ENCODE data around the gene RSPH1.
"Not testable (repeated sequence)": the region's sequence is repeated elsewhere in the genome, so short reads cannot be mapped to it uniquely, and the experiment has no call there.

The RSPH1 gene

GRCh38 chr21:42480736-42481135 is 15.3 kb downstream of the RSPH1 start:
- no peak for DNase-seq

DNA sequence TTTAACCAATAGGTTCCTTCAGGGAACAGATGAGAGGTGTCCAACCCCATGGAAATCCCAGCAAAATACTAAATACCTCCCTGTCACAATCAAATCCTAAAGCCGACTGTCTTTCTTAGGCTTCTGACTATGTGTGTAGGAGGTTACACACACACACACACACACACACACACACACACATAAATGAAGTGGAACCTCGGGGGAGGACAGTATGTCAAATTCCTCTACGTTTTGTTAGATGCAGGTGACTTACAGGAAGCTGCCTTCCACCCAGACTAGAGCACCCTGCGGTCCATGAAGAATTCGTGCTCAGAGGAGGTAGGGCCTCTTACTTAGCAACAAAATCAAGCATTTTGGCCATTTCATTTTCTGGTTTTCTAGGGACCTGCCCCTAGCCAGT is 16.4 kb downstream of the RSPH1 start:
- no peak for DNase-seq

GRCh38 chr21:42478504-42478903 is 17.5 kb downstream of the RSPH1 start:
- no peak for DNase-seq

- DNase-seq: no peak
Observed at GRCh38 chr21:42476388-42477331, 19.4 kb downstream of the RSPH1 start.

DNA sequence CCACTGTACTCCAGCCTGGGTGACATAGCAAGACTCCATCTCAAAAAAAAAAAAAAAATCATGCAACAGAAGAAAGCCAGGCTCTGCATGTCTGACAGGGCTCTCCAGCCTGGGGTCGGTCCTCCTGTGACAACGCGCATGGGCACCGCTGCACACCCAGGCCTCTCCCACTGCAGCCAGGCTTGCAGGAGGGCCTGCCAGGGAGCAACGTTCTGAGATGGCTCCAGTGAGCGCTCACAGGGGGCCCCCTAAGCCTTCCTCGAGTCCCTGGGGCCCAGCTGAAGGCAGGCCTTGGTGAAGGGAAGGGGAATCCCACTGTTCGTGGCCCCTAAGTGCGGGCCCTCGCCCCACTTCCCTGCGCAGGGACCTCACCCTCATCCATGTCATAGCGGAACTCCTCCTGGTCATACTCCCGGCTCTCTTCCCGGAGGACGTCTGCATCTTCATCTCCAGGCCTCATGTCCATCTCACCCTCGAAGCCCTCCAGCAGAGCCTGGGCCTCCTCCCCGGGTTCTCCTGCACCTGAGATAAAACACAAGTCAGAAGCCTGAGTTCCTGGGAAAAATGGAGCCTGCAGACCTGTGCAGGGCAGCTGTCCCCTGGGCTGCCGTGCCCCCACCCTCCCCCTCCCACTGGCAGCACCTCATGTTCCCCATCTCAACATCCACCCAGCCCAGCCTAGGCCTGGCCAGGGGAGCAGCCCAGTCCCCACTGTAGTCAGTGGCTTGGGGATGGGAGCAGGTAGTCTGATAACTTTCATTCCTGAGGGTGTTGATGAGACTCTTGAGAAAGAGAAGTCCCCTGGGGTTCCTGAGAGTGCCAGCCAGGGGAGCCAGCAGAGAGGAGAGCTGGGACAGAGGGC is 20.3 kb downstream of the RSPH1 start:
- DNase-seq: no peak

DNA sequence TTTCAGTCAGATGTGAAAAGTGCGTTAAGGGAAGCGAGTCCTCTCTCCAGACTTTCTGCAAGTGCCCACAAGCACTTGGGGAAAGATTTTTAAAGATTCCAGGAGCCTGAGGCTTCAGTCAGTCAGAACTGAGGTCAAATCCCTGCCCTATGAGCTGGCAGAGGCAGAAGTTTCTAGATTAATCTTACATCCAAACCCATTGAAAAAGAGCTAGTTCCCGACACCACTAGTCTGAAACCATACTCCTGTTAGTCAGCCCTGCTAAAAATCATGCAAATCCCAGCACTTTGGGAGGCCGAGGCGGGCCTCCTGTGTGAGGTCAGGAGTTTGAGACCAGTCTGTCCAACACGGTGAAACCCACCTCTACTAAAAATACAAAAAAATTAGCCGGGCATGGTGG is 21.0 kb downstream of the RSPH1 start:
- no peak for DNase-seq

DNA sequence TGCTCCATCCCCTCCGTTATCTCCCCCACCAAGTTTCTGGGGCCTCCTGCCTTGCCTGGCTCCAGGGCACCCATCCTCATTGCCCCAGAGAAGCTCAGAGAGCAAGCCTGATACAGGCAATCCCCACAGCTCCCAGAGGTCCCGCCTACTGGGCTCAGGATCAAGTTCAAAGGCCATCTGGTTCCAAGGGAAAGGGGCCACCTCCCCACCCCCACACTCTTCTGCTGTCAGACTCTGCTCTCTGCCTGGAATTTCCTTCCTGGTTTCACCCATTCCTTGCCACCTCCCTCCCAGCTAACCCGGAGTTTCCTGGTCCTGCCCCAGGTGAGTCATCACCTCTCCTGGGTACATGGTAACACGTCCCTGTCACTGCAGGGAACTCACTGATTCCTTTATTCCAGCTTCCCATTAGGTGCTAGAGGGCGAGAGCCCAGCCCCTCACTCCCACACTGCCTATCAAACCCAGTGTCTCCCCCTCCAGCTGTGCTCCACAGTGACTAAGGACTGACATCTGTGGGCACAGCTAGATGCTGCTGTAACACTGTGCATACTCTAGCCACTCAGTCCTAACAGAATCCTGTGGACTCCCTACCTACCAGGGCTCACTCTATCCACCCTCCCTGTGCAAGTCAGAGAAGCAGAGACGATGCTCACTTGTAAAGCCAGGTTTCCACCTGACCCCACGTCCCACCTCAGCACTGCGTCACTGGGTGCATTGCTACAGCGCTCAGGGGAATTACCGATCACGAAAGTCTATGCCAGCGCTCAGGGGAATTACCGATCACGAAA is 21.8 kb downstream of the RSPH1 start:
- DNase-seq: no peak

- DNase-seq: no peak
Observed at GRCh38 chr21:42473498-42474042, 22.5 kb downstream of the RSPH1 start.

GRCh38 chr21:42472521-42472920 is 23.5 kb downstream of the RSPH1 start:
- DNase-seq: no peak

DNA sequence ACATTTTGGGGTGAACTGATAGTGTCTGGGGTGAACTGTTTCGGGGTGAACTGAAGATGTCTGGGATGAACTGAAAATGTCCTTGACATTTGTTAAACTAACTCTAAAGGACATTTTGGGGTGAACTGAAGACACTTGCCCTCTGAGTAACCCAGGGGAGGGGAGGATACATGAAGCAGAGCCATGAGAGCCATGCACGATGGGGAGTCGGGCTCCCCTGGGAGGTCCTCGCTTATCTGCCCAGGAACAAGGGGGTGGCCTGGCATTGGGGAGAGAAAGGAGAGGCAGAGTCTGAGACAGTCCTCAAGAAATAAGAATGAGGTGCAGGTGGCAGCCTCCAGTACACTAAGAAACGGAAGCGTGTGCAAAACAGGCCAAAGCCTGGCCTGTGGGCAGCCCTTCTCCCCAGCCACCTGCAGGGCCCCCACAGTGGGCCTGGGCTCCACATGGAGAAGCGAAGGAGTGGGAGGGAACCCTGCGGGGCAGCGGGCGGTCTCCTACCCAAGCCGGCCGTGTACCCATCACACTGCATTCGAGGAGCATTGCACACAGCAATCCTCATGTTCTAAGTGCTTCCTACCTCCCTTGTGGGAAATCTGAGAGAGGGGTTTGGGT is 24.2 kb downstream of the RSPH1 start:
- no peak for DNase-seq

GRCh38 chr21:42471206-42471605 is 24.8 kb downstream of the RSPH1 start:
- DNase-seq: no peak

GRCh38 chr21:42469726-42470125 is 26.3 kb downstream of the RSPH1 start:
- DNase-seq: not testable (repeated sequence)

- DNase-seq: no peak
Observed at GRCh38 chr21:42469272-42469671, 26.8 kb downstream of the RSPH1 start.

DNA sequence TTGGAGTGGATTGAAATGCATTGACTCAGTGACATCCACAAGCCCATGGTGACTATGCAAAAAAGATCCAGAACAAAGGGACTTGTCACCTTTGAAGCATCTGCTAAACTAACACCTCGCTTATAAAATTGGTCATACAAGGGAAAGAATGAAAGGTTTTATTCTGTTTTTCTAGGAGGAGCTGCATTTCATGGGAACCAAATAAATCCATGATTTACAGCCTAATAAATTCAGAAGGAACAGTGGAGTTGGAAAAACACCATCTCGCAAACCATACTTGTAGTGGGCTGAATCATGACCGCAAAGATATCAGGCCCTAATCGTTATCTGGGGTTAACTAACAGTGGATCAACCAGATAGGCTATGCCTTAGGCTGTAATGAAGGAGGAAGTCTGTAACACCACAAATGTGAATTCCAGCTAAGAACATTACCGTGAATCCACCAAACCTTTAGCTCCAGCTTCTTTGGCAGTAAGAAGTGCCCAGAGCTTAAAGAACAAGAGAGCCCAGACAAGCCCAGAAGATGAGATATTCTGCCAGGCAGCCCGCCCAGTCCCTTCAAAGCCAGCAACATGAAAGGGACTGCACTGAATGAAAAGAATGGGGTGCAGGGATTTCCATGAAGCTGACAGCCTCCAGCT is 27.4 kb downstream of the RSPH1 start:
- DNase-seq: no peak

GRCh38 chr21:42467140-42467983 is 28.7 kb downstream of the RSPH1 start:
- no peak for DNase-seq

GRCh38 chr21:42466700-42467099 is 29.3 kb downstream of the RSPH1 start:
- no peak for DNase-seq

GRCh38 chr21:42465803-42466127 is 30.3 kb downstream of the RSPH1 start:
- DNase-seq: no peak

DNA sequence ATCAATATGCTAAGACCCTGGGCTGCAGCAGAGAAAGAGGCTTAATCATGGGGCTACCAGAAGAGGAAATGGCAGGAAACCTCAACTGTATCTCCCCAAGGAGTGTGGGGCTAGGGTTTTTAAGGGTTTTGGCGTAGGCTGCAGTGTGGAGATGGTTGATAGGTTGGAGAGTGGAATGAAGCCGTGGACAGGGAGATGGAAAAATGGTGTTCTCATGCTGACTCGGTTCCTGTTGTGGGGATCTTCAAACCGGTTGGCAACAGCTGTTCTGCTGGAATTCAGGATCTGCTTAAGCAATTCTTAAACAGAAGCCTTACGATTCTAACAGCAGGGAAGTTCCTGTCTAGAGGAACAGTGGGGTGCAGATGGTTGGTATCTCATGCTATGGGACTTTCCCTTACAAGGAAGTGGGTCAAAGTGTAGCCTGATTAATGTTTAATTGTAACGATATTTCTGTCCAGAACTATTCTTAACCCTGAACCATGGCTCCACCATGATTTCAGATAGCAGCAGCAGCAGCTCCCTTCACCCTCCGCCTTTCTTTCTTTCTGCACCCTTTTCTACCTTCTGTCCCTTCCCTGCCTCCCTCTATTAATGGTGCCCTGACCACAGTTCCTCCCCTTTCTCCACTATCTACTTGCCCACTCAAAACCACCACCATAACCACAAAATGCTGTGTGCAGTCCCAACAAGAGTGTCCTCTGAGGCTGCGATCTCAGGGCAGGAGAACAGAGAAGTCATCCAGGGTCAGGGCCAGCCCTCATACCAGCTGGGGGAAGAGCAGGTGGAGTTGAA is 30.8 kb downstream of the RSPH1 start:
- DNase-seq: no peak

- DNase-seq: peak; percentile 82
Observed at GRCh38 chr21:42463861-42464515, 32.0 kb downstream of the RSPH1 start.

All from CD4-positive, alpha-beta T cell treated with Interferon gamma for 1 hour (primary cell).